HepG2 (cell line): ENCODE data around the gene CCDC201. TPM values are rescaled to one million over a fixed set of nuclear protein-coding genes. Genes with fewer than 3 reads are reported as not detected.

Experiments
- ATF4 ChIP-seq, 2 experiments: fragments of 450-650 bp in 1 of 2; sonication (generic) in 1 of 2; formaldehyde crosslinking; IDR thresholded peaks; 2 replicates each; pipeline versions ENCODE4 v1.5.0 to v1.8.0; 2020 to 2022; ENCODE audit warnings: mild to moderate bottlenecking in 1 of 2, missing genetic modification reagents in 1 of 2
- FOXK2 ChIP-seq: fragments of 450-650 bp; IDR thresholded peaks from 2 replicates; pipeline ENCODE4 v1.6.1; 2016
- GABPA ChIP-seq, 2 experiments: IDR thresholded peaks; 2 replicates each; pipeline ENCODE4 v1.6.1; 2011 to 2016; ENCODE audit warnings: low read depth in 2 of 2, low read length in 1 of 2, missing biosample characterization in 1 of 2, missing genetic modification characterization in 1 of 2
- GATA4 ChIP-seq: sonication (generic); IDR thresholded peaks from 2 replicates; pipeline ENCODE4 v1.6.1; 2016; ENCODE audit warnings: antibody characterized with exemption, low read depth, borderline replicate concordance
- GMEB2 ChIP-seq: IDR thresholded peaks from 2 replicates; pipeline ENCODE4 v1.6.1; 2016; ENCODE audit warnings: missing biosample characterization, missing genetic modification reagents, low read depth
- HNF1B ChIP-seq: sonication (generic); formaldehyde crosslinking; IDR thresholded peaks from 2 replicates; pipeline ENCODE4 v1.5.1; 2020; ENCODE audit warnings: mild to moderate bottlenecking, moderate library complexity, missing genetic modification reagents
- IKZF4 ChIP-seq: sonication (generic); formaldehyde crosslinking; IDR thresholded peaks from 2 replicates; pipeline ENCODE4 v1.5.1; 2020; ENCODE audit warnings: borderline replicate concordance, mild to moderate bottlenecking, low read depth, missing genetic modification reagents; ENCODE audit errors: not compliant biosample characterization
- MNT ChIP-seq: fragments of 450-650 bp; IDR thresholded peaks from 2 replicates; pipeline ENCODE4 v1.6.1; 2016
- NCOA2 ChIP-seq: sonication (generic); formaldehyde crosslinking; IDR thresholded peaks from 2 replicates; pipeline ENCODE4 v1.8.0; 2022; ENCODE audit warnings: inconsistent platforms
- NCOA5 ChIP-seq: sonication (generic); formaldehyde crosslinking; IDR thresholded peaks from 2 replicates; pipeline ENCODE4 v1.4.0; 2020; ENCODE audit warnings: missing genetic modification reagents
- NFKBIZ ChIP-seq: IDR thresholded peaks from 2 replicates; pipeline ENCODE4 v1.6.1; 2018; ENCODE audit warnings: missing genetic modification reagents, missing compliant biosample characterization
- NFYB ChIP-seq: sonication (generic); formaldehyde crosslinking; IDR thresholded peaks from 2 replicates; pipeline ENCODE4 v1.4.0; 2020; ENCODE audit warnings: missing genetic modification reagents
- PHB2 ChIP-seq: fragments of 450-650 bp; IDR thresholded peaks from 2 replicates; pipeline ENCODE4 v1.6.1; 2018; ENCODE audit not compliant: partially characterized antibody
- SAFB2 ChIP-seq: sonication (generic); formaldehyde crosslinking; IDR thresholded peaks from 2 replicates; pipeline ENCODE4 v1.5.1; 2020; ENCODE audit warnings: missing genetic modification reagents, low read depth, mild to moderate bottlenecking, borderline replicate concordance
- SKI ChIP-seq: fragments of 450-650 bp; IDR thresholded peaks from one replicate; pipeline ENCODE4 v1.6.1; 2018; ENCODE audit warnings: mild to moderate bottlenecking; ENCODE audit not compliant: partially characterized antibody
- SNAPC5 ChIP-seq: sonication (generic); formaldehyde crosslinking; IDR thresholded peaks from 2 replicates; pipeline ENCODE4 v1.8.1; 2023; ENCODE audit warnings: mild to moderate bottlenecking, missing genetic modification reagents, borderline replicate concordance
- TCF7 ChIP-seq: sonication (generic); IDR thresholded peaks from 2 replicates; pipeline ENCODE4 v1.6.1; 2016; ENCODE audit warnings: antibody characterized with exemption, low read depth
- ZNF337 ChIP-seq: sonication (generic); formaldehyde crosslinking; IDR thresholded peaks from 2 replicates; pipeline ENCODE4 v1.5.1; 2020; ENCODE audit warnings: missing genetic modification reagents, low read depth, mild to moderate bottlenecking, borderline replicate concordance
- ZNF468 ChIP-seq: sonication (generic); formaldehyde crosslinking; IDR thresholded peaks from 2 replicates; pipeline ENCODE4 v1.8.0; 2022; ENCODE audit warnings: mild to moderate bottlenecking, moderate library complexity, missing genetic modification reagents
- ZNF709 ChIP-seq: sonication (generic); formaldehyde crosslinking; IDR thresholded peaks from 2 replicates; pipeline ENCODE4 v1.5.0; 2020; ENCODE audit warnings: mild to moderate bottlenecking, missing genetic modification reagents
- ZNF816 ChIP-seq: sonication (generic); formaldehyde crosslinking; IDR thresholded peaks from 2 replicates; pipeline ENCODE4 v1.8.0; 2022; ENCODE audit warnings: missing genetic modification reagents, mild to moderate bottlenecking, borderline replicate concordance
- polyA plus RNA-seq, 8 experiments: library from polyadenylated mRNA; depleted of rRNA in 3 of 8; stranded (reverse) in 7 of 8; unstranded in 1 of 8; fragments of >200 nt; fragmentation: Illumina TruSeq in 4 of 8; extraction: Trizol in 4 of 8; gene quantifications; 2 replicates each; pipeline versions ENCODE4 v1.2.1 to v1.2.3, GENCODE V29; 2011 to 2016; ENCODE audit warnings: low read depth in 4 of 8, missing spikeins in 1 of 8, mixed read lengths in 1 of 8; ENCODE audit not compliant: insufficient read depth in 1 of 8
- total RNA-seq, 5 experiments: library from RNA; depleted of rRNA; stranded (reverse); fragments of >200 nt; fragmentation: Illumina TruSeq; extraction: Trizol; gene quantifications; 2 replicates each; pipeline ENCODE4 v1.2.3, GENCODE V29; 2016; ENCODE audit warnings: low read depth in 1 of 5

CCDC201 gene
- total and polyA plus RNA-seq, 2 of the 13 experiments (the other 11 are each of a cell fraction or from before 2014, with no cell fraction given), result 0.92 TPM; not detected in 1

GRCh38 chr7:45890125-45890901 lies 17.4 kb upstream of the CCDC201 start (continued):
- TF ChIP-seq ZNF337 (CRISPR knock-in tag) (no peak), ZNF709 (CRISPR knock-in tag) (no peak; the same call in 1 of the 2 replicates), SNAPC5 (CRISPR knock-in tag) (no peak), GABPA (IDR thresholded peaks at IDR 0.05; ENCODE audit: low read depth, low read length) (no peak), GABPA (CRISPR knock-in tag; IDR thresholded peaks at IDR 0.05; ENCODE audit: low read depth) (no peak), ZNF816 (CRISPR knock-in tag) (no peak), HNF1B (peak; percentile 34), IKZF4 (CRISPR knock-in tag) (no peak), NCOA2 (CRISPR knock-in tag) (no peak), NFYB (CRISPR knock-in tag) (no peak), GMEB2 (no peak), PHB2 (no peak), MNT (no peak), ATF4 (CRISPR knock-in tag; IDR thresholded peaks at IDR 0.05) (peak in 1 of 2 experiments; percentile 54; a peak in 2 of 4 replicates), GATA4 (no peak; the same call in 1 of the 2 replicates), TCF7 (no peak), NFKBIZ (CRISPR knock-in tag) (no peak; the same call in 1 of the 2 replicates), SAFB2 (CRISPR knock-in tag) (peak; percentile 31; the same call in 1 of the 2 replicates), NCOA5 (CRISPR knock-in tag) (peak; percentile 45; the same call in 1 of the 2 replicates), FOXK2 (no peak), ZNF468 (CRISPR knock-in tag) (0 out of 2 replicates have a peak, but pooled peaks have one; percentile 62), SKI (no peak)
